Activated CD8-positive, alpha-beta memory T cell treated with anti-CD3 and anti-CD28 coated beads, Interleukin-2, amount 50 U/mL, for 24 hours (primary cell): ENCODE data around the gene GNG8.
A peak's percentile ranks its signal among the peaks of the same experiment; 100 is the strongest.

Experiments used
- DNase-seq: peaks from one replicate; pipeline ENCODE4 v3.0.0-alpha.2; 2020; ENCODE audit errors: extremely low read depth

Gene GNG8

GRCh38 chr19:46635920-46636761 lies at the start of gene GNG8:
TSS of gene GNG8 (minus strand) at chr19:46636202. CDS start at chr19:46634682, 1,520 bp downstream.
- no peak for DNase-seq

- no peak for DNase-seq
These were observed 49.2 kb upstream of the GNG8 start for GRCh38 chr19:46685189-46685588.

DNA sequence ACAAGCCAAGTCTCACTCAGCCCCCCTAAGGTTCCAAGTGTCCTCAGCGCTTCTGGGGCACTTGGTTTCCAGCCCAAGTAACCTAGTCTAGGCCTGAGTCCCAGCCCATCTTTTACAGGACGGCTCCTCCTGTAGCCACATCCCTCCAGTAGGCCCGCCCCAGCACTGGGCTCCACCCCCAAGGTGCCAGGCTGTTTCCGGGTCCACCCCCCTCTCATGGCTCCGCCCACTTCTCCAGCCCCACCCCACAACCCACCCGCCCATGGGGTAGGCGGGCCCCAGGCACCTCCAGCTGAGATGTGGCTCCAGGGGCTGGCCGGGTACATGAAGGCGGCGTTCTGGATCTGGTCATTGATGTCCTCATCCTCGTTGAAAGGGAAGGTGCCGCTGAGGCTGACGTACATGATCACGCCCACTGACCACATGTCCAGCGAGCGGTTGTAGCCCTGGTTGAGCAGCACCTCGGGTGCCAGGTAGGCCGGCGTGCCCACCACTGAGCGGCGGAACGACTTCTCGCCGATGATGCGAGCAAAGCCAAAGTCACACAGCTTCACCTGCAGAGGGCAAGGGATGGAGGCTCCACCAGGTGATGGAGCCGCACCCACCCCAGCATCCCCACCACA lies 42.2 kb upstream of the GNG8 start:
- peak; percentile 20 for DNase-seq

DNA sequence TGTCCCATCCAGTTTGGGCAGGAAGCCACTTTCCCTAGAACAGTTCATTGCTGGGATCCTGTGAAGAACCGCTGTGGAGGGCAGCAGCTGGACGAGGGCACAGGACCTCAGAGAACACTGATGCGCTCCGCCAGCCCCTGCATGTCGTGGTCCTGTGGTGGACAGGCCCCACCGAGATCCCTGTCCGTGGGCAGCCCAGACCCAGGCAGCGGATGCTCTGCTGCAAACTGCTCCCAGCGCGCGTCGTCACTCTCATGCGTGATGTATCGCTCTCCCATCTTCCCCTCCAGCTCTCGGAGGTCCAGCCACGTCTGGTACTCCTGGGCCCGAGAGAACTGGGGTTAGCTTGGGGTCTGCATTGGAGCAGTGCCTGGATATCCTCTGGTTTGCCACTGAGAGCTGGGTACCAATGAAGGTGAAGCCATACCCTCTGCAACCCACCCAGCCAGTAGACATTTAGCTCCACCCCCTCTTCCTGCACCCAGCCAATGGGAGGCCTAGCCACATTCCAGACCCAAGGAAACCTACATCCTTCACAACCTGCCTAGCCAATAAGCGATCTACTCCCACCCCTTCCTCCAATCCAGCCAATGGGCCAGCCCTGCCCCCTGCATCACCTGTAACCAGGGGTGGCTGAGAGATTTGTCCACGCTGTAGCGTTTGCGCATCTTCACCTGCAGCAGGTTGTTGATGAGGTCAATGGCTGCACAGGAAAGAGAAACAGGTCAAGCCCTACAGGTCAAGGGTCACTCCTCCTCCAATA lies 38.6 kb upstream of the GNG8 start:
- no peak for DNase-seq

DNA sequence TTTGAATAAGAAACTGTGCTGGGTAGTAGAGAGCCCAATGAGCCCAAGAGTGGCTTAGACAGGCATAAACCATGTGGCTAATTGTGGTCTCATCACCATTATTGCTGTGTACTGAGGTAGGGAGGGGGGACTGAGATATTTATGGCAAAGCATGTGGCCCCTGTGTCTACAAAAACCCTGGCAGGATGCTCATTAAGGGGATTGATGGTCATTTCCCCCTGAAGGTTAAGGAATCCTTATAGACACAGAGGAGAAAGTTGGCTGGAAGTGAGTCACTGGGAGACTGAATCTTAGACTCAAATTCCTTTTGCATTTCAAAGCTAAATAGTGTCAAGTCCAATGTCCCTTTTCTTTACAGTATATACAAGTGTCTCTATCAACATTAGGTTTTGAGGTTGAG lies 34.8 kb upstream of the GNG8 start:
- DNase-seq = no peak

- no peak for DNase-seq
These were observed 32.7 kb upstream of the GNG8 start for GRCh38 chr19:46668662-46669061.

DNA sequence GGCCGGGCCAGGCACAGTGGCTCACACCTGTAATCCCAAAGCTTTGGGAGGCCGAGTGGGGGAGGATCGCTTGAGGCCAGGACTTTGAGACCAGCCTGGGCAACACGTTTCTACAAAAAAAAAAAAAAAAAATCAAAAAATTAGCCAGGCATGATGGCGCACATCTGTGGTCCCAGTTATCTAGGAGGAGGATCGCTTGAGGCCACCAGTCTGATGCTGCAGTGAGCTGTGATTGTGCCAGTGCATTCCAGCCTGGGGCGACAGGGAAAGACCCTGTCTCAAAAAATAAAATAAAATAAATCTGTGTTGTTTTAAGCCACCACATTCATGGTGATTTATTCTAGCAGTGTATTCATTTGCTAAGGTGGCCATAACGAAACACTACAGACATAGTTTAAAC lies 29.1 kb upstream of the GNG8 start:
- no peak for DNase-seq

GRCh38 chr19:46661735-46662592 lies 26.0 kb upstream of the GNG8 start:
- peak; percentile 38 for DNase-seq

DNA sequence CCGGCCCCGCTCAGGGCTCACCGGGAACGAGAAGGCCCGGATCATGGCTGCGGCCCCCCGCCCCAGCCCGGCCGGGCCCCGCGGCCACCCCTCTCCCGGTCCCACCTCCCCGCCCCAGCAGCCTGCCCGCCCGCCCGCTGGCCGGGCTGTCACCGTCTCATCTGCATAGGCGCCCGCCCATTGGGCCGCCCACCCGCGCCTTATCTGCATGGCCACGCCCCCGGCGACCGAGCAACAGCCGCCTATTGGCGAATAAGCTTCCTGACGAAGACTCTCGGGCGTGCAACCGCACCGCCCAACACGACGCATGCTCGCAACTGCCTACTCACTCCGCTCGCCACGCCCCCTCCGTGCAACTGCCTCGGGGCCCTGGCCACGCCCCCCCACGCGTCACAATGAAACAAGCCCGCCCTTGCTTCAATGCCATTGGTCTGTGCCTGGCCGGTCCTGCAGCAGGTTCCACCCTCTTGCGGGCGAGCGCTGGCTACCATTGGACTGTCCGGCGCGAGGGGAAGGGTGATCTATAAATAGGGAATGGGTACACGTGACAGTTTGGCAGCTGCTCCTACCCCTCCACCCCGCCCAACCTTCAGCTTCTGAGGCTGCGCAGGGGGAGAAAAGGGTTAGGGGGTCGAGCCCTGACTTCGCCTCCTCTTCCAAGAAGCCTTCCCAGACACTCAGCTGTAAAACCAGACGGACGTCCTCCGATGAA lies 25.2 kb upstream of the GNG8 start, which contains the start of gene DACT3:
Gene DACT3 (minus strand): TSS at position 163 of the 712 bp plus-strand sequence. CDS start 118 bp downstream, at position 45.
- DNase-seq = peak; percentile 99

GRCh38 chr19:46660551-46661019 lies 24.6 kb upstream of the GNG8 start:
- DNase-seq = no peak

GRCh38 chr19:46660008-46660517 lies 24.1 kb upstream of the GNG8 start:
- DNase-seq = no peak

DNA sequence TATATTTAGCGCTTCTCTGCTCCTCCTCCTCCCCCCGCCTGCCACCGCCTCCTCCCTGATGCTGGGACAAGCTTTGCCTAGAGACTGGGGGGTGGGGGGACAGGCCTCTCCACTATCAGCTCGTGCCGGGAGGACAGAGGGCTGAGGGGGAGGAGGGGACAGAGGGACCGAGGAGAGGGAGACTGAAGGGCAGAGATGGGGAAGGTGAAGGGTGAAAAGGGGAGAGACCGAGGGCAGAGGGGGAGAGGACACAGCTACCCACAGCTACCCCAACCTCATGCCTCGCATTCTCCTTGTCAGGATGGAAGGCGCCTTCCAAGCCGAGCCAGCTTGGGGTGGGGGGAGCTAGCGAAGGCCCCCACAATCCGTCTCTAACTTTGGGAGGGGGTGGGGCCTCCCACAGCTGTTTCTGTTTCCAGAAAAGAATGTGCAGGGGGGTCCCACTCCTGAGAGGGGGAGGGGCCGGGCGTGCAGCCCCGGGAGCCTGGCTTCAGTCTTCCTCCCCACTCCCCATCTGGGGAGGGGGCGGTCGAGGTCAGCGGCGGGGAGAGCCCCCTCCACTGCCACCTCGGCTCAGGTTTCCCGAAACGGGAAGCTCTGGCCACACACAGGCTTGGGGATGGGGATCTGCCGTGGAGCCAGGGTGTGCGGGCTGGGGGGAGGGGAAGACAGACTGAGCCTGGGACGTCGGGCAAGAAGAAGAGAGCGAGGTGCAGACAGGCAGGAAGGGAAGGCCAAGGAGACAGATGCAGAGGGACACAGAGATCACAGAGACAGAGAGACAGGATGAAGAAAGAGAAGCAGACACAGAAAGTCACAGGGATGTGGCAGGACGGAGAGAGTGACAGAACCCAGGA lies 23.4 kb upstream of the GNG8 start:
- DNase-seq = no peak

DNA sequence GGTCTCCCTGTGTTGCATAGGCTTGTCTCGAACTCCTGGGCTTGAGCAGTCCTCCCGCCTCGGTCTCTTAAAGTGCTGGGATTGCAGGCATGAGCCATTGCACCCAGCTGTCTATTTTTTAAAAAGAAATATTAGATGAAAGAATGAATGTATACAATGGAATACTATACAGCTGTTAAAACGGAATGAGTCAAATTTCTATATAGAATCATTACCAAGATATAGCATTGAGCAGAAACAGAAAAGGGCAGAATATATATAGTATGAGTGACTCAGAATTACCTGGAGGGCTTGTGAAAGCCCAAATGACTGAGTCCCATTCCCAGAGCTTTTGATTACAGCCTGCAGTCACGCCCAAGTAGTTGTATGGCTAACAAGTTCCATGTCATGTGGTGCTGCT lies 20.5 kb upstream of the GNG8 start:
- no peak for DNase-seq

DNA sequence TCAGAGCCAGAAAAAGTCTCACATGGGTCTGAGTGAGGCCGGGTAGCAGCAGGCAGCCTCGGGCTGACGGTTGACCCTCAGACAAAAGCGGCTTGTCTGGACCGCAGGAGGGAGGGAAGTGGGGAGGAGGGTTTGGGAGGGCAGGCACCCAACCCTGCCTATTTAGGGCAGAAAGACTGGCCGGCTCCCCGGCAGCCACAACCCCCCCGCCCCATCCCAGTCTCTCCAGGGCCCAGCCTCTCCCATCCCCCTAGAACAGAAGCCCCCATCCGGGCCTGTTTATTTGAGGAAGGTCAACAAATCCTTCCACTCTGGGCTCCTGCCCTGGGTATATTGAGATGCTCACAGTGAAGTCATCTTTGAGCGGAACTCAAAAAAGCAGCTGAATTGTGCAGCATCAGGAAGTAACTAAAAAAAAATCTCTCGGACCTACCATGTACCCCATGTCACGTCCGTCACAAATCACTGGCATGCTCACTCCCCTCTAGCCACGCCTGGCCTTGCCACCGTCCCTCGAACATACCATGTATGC lies 18.7 kb upstream of the GNG8 start:
- no peak for DNase-seq

DNA sequence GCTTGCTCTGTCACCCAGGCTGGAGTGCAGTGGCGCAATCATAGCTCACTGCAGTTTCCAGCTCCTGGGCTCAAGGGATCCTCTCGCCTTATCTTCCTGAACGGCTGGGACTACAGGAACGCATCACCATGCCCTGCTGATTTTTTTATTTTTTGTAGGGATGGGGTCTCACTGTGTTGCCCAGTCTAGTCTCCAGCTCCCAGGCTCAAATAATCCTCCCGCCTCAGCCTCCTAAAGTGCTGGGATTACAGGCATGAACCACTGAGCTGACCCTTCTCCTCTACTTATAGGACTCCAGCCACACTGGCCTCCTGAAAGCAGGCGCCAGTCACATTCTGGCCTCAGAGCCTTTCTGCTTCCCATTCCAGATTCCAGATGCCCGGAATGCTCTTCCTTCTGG lies 14.4 kb upstream of the GNG8 start:
- DNase-seq = no peak

DNA sequence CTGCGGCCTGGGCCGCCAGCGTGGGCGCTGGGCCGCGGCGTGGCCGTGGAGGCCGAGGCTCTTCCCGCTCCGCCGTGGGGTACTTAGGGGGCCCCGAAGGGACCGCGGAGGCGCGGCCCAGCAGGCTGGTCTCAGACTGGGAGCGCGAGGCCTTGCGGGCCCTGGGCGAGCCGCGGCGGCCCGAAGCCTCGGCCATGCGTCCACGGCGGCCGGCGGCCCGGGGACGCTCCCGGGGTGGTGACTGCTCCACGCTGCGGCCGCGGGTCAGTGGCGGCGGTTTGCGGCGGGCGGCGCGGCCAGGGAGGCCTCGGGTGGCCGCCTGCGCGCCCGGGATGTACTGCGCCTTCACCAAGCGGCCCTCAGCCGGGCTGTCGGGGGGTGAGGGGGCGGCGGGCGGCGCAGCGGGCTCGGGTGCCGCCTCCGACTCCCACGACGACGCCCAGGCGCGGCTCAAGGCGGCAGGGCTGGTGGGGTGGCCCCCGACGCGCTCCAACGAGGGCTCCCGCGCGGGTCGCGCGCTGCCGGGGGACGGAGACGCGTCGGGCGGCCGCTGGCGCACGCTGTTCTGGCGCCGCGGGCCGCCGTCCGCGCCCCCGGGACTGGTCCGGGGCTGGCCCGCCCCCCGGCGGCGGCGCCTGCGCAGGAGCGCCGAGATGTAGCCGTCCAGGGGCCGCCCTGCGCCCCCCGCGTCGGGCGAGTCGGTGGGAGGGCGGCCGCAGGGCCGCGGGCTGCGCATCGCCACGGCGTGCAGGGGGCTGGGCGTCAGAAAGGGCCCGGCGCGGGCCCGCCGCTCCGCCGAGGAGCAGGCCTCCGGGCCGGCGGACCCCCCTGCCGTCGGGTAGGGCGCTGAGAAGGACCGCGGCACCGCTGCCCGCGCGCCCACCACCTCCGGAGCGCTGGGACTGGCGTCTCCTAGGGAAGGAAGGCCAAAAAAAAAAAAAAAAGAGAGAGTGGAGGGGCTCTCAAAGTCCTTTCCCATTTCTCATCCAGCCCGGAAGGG lies 13.3 kb upstream of the GNG8 start:
- DNase-seq = no peak

- no peak for DNase-seq
These were observed 12.3 kb upstream of the GNG8 start for GRCh38 chr19:46648060-46648960.
